Neuronal stem cell (in vitro differentiated cells): ENCODE results near the gene STX4.

Experiments used
- DNase-seq: peaks from one replicate; pipeline ENCODE4 v3.0.0-alpha.2; 2013; ENCODE audit warnings: low spot score
- H2AFZ ChIP-seq: one replicate; pipeline ENCODE4 v1.6.1; 2013; ENCODE audit warnings: mild to moderate bottlenecking, low read length, inconsistent platforms
- H2AK5ac ChIP-seq: 2 replicates; pipeline ENCODE4 v1.6.1; 2013; ENCODE audit warnings: low read depth, mild to moderate bottlenecking, inconsistent platforms, low read length, moderate library complexity, mixed read lengths
- H2BK120ac ChIP-seq: 2 replicates; pipeline ENCODE4 v1.6.1; 2013; ENCODE audit warnings: low read depth, mild to moderate bottlenecking, inconsistent platforms, low read length, moderate library complexity, mixed read lengths
- H2BK12ac ChIP-seq: one replicate; pipeline ENCODE4 v1.6.1; 2013; ENCODE audit warnings: low read length, inconsistent platforms
- H2BK15ac ChIP-seq: 2 replicates; pipeline ENCODE4 v1.6.1; 2013; ENCODE audit warnings: mild to moderate bottlenecking, low read length, inconsistent platforms, mixed read lengths
- H2BK5ac ChIP-seq: one replicate; pipeline ENCODE4 v1.6.1; 2013; ENCODE audit warnings: inconsistent platforms, mild to moderate bottlenecking, low read length, moderate library complexity
- H3K14ac ChIP-seq: one replicate; pipeline ENCODE4 v1.6.1; 2013; ENCODE audit warnings: low read length, inconsistent platforms
- H3K18ac ChIP-seq: 2 replicates; pipeline ENCODE4 v1.6.1; 2013; ENCODE audit warnings: low read length, inconsistent platforms
- H3K23ac ChIP-seq: 2 replicates; pipeline ENCODE4 v1.6.1; 2013; ENCODE audit warnings: low read depth, mild to moderate bottlenecking, mixed read lengths, low read length, inconsistent platforms; ENCODE audit not compliant: poor library complexity
- H3K27ac ChIP-seq: replicated peaks from 3 replicates; pipeline ENCODE4 v1.5.1; 2013; ENCODE audit warnings: low read length, inconsistent platforms
- H3K27me3 ChIP-seq, 3 experiments: 2 replicates each; pipeline ENCODE4 v1.6.1; 2013; ENCODE audit warnings: low read length in 3 of 3, mild to moderate bottlenecking in 2 of 3, inconsistent platforms in 1 of 3, low read depth in 1 of 3, mixed read lengths in 1 of 3, moderate library complexity in 1 of 3; ENCODE audit not compliant: control insufficient read depth in 3 of 3, insufficient read depth in 3 of 3
- H3K36me3 ChIP-seq, 2 donors: replicated peaks in 1 of 2; 2 replicates each; pipeline ENCODE4 v1.6.1; 2013; ENCODE audit warnings: low read length in 2 of 2; ENCODE audit not compliant: control insufficient read depth in 2 of 2, insufficient read depth in 2 of 2
- H3K4ac ChIP-seq: 2 replicates; pipeline ENCODE4 v1.6.1; 2013; ENCODE audit warnings: inconsistent platforms, mild to moderate bottlenecking, low read length, moderate library complexity
- H3K4me1 ChIP-seq, 2 donors: 1 replicate in 1 of 2; 2 replicates in 1 of 2; pipeline ENCODE4 v1.6.1; 2013; ENCODE audit warnings: low read length in 2 of 2, low read depth in 1 of 2; ENCODE audit not compliant: control insufficient read depth in 2 of 2, insufficient read depth in 1 of 2
- H3K4me2 ChIP-seq: one replicate; pipeline ENCODE4 v1.6.1; 2013; ENCODE audit warnings: mild to moderate bottlenecking, low read length, inconsistent platforms; ENCODE audit not compliant: insufficient read depth, poor library complexity, severe bottlenecking
- H3K4me3 ChIP-seq, 2 donors: 2 replicates each; pipeline ENCODE4 v1.5.1; 2013; ENCODE audit warnings: low read length in 2 of 2, mild to moderate bottlenecking in 2 of 2, inconsistent platforms in 1 of 2, moderate library complexity in 1 of 2
- H3K79me1 ChIP-seq: one replicate; pipeline ENCODE4 v1.6.1; 2013; ENCODE audit warnings: low read depth, mild to moderate bottlenecking, inconsistent platforms, low read length, moderate library complexity
- H3K9ac ChIP-seq: one replicate; pipeline ENCODE4 v1.6.1; 2013; ENCODE audit warnings: mild to moderate bottlenecking, low read depth, low read length, inconsistent platforms; ENCODE audit not compliant: poor library complexity
- H3K9me3 ChIP-seq, 2 donors: replicated peaks in 1 of 2; 2 replicates each; pipeline versions ENCODE3 to v1.6.1; 2013; ENCODE audit warnings: low read length in 2 of 2, mild to moderate bottlenecking in 2 of 2, inconsistent platforms in 1 of 2, low read depth in 1 of 2, mixed read lengths in 1 of 2, moderate library complexity in 1 of 2; ENCODE audit not compliant: control insufficient read depth in 2 of 2, insufficient read depth in 1 of 2
- H4K8ac ChIP-seq: one replicate; pipeline ENCODE4 v1.6.1; 2013; ENCODE audit warnings: low read depth, mild to moderate bottlenecking, inconsistent platforms, low read length, moderate library complexity
- H4K91ac ChIP-seq: one replicate; pipeline ENCODE4 v1.6.1; 2013; ENCODE audit warnings: low read length, low read depth, mild to moderate bottlenecking, inconsistent platforms; ENCODE audit not compliant: poor library complexity
- WGBS, 2 donors: extraction: QIAGEN DNeasy Blood & Tissue Kit; methylation state at CpG; one replicate each; pipeline ENCODE4 v1.1.7; 2013; ENCODE audit warnings: missing lambda C conversion rate in 2 of 2, mixed read lengths in 1 of 2; ENCODE audit not compliant: insufficient read length in 2 of 2, insufficient replicate concordance in 1 of 2; ENCODE audit errors: extremely low coverage in 2 of 2; 5-methylcytosine and 5-hydroxymethylcytosine counted together

The STX4 gene

DNA sequence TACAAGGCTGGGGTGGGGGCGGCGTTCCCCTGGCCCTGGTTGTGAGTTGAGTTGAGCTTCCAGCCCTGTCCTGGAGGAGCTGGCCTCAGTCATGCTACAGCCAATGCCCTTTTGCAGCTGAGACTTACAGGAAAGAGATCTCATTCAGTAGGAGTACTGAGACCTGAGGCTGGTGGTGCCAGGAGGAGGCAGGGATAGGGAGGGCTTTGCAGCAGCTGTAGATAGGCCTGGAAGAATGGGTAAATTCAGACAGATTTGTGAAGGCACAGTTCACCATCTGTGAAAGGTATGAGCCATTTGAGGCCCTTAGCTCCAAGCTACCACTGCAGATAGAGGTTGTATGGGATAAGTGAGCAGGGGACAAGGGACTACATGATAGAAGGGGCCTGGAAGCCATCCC is 5.6 kb downstream of the STX4 start:
- Histone ChIP-seq H4K8ac (no peak overlapping the region), H3K27me3 (no peaks in the 10 kb centered on the region), H3K79me1 (peaks cover 3% of the 10 kb centered on the region), H3K4me3 (no peak overlapping the region), H2AFZ (no peak overlapping the region), H3K4me2 (no peak overlapping the region), H3K18ac (no peak overlapping the region), H3K4ac (no peak overlapping the region), H3K27ac (no peak overlapping the region), H2BK15ac (no peak overlapping the region), H3K4me1 (no peaks in the 10 kb centered on the region), H3K23ac (no peak overlapping the region), H2BK120ac (no peak overlapping the region), H3K9me3 (no peaks in the 10 kb centered on the region), H2BK12ac (no peak overlapping the region), H2AK5ac (no peak overlapping the region), H3K14ac (no peak overlapping the region), H3K9ac (no peak overlapping the region), H4K91ac (no peak overlapping the region), H3K36me3 (peaks cover 0 to 5% of the 10 kb centered on the region in 2 donors), H2BK5ac (no peak overlapping the region)
- no peak for DNase-seq
- no CpG with 5 or more reads among the region's 2 CpGs for WGBS, 2 donors

DNA sequence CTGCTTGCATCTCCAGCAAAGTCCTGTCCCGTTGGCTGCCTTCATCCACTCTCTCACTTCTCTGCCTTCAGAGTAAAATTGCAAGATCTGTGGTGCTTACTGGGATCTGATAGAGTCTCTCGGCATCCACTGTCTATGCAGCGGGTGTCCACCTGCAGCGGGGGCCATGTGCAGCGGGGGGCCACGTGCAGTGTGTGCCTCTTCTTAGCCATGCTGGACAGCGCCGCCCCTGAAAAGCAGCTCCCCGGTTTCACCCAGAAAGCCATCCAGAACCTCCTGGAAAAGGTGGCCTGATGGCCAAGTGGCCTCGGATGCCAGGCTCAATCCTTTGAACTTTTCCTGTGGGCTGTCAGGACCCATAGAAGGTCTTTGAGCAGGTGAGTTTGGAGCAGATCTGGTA is 9.5 kb downstream of the STX4 start:
- H4K91ac ChIP-seq, result no peak overlapping the region
- no peak overlapping the region for H2BK12ac ChIP-seq
- H3K4me3 ChIP-seq, result no peak overlapping the region
- no peak overlapping the region for H3K18ac ChIP-seq
- no peak overlapping the region for H3K27ac ChIP-seq
- no peak overlapping the region for H3K4ac ChIP-seq
- no peak overlapping the region for H4K8ac ChIP-seq
- no peaks in the 10 kb centered on the region for H3K27me3 ChIP-seq
- no peaks in the 10 kb centered on the region for H3K9me3 ChIP-seq
- H3K23ac ChIP-seq, result no peak overlapping the region
- peaks cover 1% of the 10 kb centered on the region for H3K79me1 ChIP-seq
- DNase-seq, result no peak
- no peak overlapping the region for H2AFZ ChIP-seq
- no peak overlapping the region for H2AK5ac ChIP-seq
- no peak overlapping the region for H3K4me2 ChIP-seq
- H2BK5ac ChIP-seq, result no peak overlapping the region
- no peaks in the 10 kb centered on the region for H3K4me1 ChIP-seq
- peaks cover 0 to 3% of the 10 kb centered on the region in 2 donors for H3K36me3 ChIP-seq
- no peak overlapping the region for H2BK120ac ChIP-seq
- WGBS, 2 donors, result no CpG with 5 or more reads among the region's 10 CpGs
- no peak overlapping the region for H2BK15ac ChIP-seq
- no peak overlapping the region for H3K14ac ChIP-seq
- H3K9ac ChIP-seq, result no peak overlapping the region

DNA sequence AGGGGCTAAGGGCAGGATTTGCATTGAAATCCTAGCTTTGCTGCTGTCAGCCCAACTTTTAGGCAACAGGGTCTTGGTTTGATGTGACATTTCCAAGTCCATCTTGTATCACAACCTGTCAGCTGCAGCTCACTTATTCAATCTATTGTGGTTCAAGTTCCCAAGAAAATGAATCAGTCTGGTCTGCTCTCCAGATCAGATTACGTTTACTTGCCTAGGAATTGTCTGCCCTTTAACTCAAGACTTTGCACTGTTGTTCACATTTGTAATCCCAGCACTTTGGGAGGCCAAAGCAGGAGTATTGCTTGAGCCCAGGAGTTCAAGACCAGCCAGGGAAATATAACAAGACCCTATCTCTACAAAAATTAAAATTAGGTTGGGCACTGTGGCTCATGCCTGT is 10.0 kb downstream of the STX4 start:
- Histone ChIP-seq H2BK5ac (no peak overlapping the region), H3K27ac (no peak overlapping the region), H4K8ac (no peak overlapping the region), H3K4ac (no peak overlapping the region), H3K9ac (no peak overlapping the region), H3K4me1 (no peaks in the 10 kb centered on the region), H3K4me2 (no peak overlapping the region), H3K36me3 (peaks cover 0 to 2% of the 10 kb centered on the region in 2 donors), H3K18ac (no peak overlapping the region), H4K91ac (no peak overlapping the region), H3K14ac (no peak overlapping the region), H3K23ac (no peak overlapping the region), H2BK12ac (no peak overlapping the region), H3K27me3 (no peaks in the 10 kb centered on the region), H3K4me3 (no peak overlapping the region), H2BK15ac (no peak overlapping the region), H3K79me1 (peaks cover 1% of the 10 kb centered on the region), H3K9me3 (no peaks in the 10 kb centered on the region), H2AFZ (no peak overlapping the region), H2AK5ac (no peak overlapping the region), H2BK120ac (no peak overlapping the region)
- DNase-seq, result no peak
- no CpG with 5 or more reads among the region's 1 CpG for WGBS, 2 donors

DNA sequence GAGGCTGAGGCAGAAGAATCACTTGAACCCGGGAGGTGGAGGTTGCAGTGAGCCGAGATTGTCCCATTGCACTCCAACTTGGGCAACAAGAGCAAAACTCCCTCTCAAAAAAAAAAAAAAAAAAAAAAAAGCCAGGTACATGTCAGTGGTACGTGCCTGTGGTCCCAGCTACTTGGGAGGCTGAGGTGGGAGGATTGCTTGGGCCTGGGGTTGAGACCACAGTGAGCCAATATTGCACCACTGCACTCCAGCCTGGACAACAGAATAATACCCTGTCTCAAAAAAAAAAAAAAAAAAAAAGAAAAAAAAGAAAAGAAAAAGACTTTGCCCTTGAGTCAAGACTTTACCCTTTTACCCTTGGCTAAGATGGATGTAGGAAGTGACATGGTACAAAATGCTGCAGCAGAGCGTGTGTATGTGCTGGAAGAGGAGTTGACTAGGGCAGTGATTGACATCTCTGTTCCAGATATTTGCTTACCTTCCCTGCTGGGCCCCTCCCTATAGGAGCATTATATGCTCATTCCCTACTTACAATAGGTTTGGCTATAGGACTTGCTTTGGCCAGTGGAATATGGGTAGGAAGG is 10.6 kb downstream of the STX4 start:
- no peak overlapping the region for H2AK5ac ChIP-seq
- H3K4me2 ChIP-seq, result no peak overlapping the region
- H4K91ac ChIP-seq, result no peak overlapping the region
- H3K4me3 ChIP-seq, result no peak overlapping the region
- H3K9me3 ChIP-seq, result no peaks in the 10 kb centered on the region
- H3K4ac ChIP-seq, result no peak overlapping the region
- DNase-seq, result no peak
- no peak overlapping the region for H3K18ac ChIP-seq
- H3K79me1 ChIP-seq, result peaks cover 1% of the 10 kb centered on the region
- WGBS, 2 donors, result no CpG with 5 or more reads among the region's 4 CpGs
- H2BK5ac ChIP-seq, result no peak overlapping the region
- no peak overlapping the region for H3K14ac ChIP-seq
- H2BK120ac ChIP-seq, result no peak overlapping the region
- H3K36me3 ChIP-seq, result peaks cover 0 to under 1% of the 10 kb centered on the region in 2 donors
- no peak overlapping the region for H3K9ac ChIP-seq
- H3K4me1 ChIP-seq, result no peaks in the 10 kb centered on the region
- no peak overlapping the region for H4K8ac ChIP-seq
- H3K23ac ChIP-seq, result no peak overlapping the region
- H2BK15ac ChIP-seq, result no peak overlapping the region
- H2BK12ac ChIP-seq, result no peak overlapping the region
- H3K27ac ChIP-seq, result no peak overlapping the region
- no peaks in the 10 kb centered on the region for H3K27me3 ChIP-seq
- no peak overlapping the region for H2AFZ ChIP-seq
